OCI-LY1 (cell line): Measurements from ENCODE around the gene PRLR.

Experiments
- H2AFZ ChIP-seq: fragments of 200-600 bp; sonication (generic), shearing (Covaris generic); 2 replicates; pipeline ENCODE4 v1.6.0; 2014; ENCODE audit warnings: antibody characterized with exemption, mild to moderate bottlenecking, low read length
- H3F3A ChIP-seq: fragments of 200-600 bp; sonication (generic), shearing (Covaris generic); 2 replicates; pipeline ENCODE4 v1.6.0; 2014; ENCODE audit warnings: mild to moderate bottlenecking, antibody characterized with exemption, low read length, moderate library complexity; ENCODE audit not compliant: insufficient read depth
- H3K27ac ChIP-seq: fragments of 200-600 bp; sonication (generic); 2 replicates; pipeline ENCODE4 v1.5.1; 2014; ENCODE audit warnings: low read length, mixed run types, mild to moderate bottlenecking, low read depth; ENCODE audit not compliant: poor library complexity, severe bottlenecking
- H3K27me3 ChIP-seq: fragments of 200-600 bp; sonication (generic); 2 replicates; pipeline ENCODE4 v1.6.0; 2014; ENCODE audit warnings: antibody characterized with exemption, mild to moderate bottlenecking, low read length, moderate library complexity; ENCODE audit not compliant: insufficient read depth
- H3K36me3 ChIP-seq: fragments of 200-600 bp; sonication (generic); 2 replicates; pipeline ENCODE4 v1.6.1; 2014; ENCODE audit warnings: mild to moderate bottlenecking, antibody characterized with exemption, low read length, moderate library complexity, mixed read lengths; ENCODE audit not compliant: insufficient read depth
- H3K4me1 ChIP-seq: fragments of 200-600 bp; sonication (generic); 2 replicates; pipeline ENCODE4 v1.5.1; 2014; ENCODE audit warnings: mild to moderate bottlenecking, low read length, moderate library complexity; ENCODE audit not compliant: insufficient read depth, severe bottlenecking
- H3K4me2 ChIP-seq: fragments of 200-600 bp; sonication (generic), shearing (Covaris generic); 2 replicates; pipeline ENCODE4 v1.6.1; 2014; ENCODE audit warnings: low read length
- H3K4me3 ChIP-seq: fragments of 200-600 bp; sonication (generic); 2 replicates; pipeline ENCODE4 v1.5.1; 2014; ENCODE audit warnings: low read length, low read depth, mild to moderate bottlenecking, mixed read lengths; ENCODE audit not compliant: poor library complexity, severe bottlenecking
- H3K79me2 ChIP-seq: fragments of 200-600 bp; shearing (Covaris generic); 2 replicates; pipeline ENCODE4 v1.6.1; 2016; ENCODE audit warnings: mixed run types, low read length, mixed read lengths; ENCODE audit not compliant: insufficient read depth
- H3K9ac ChIP-seq: fragments of 200-600 bp; sonication (generic), shearing (Covaris generic); 2 replicates; pipeline ENCODE4 v1.6.1; 2014; ENCODE audit warnings: mild to moderate bottlenecking, low read length, mixed read lengths
- H3K9me2 ChIP-seq: fragments of 200-600 bp; sonication (generic), shearing (Covaris generic); 2 replicates; pipeline ENCODE4 v1.6.1; 2014; ENCODE audit warnings: low read depth, mild to moderate bottlenecking, low read length, mixed read lengths
- H3K9me3 ChIP-seq: fragments of 200-600 bp; shearing (Covaris generic); 2 replicates; pipeline ENCODE4 v1.6.1; 2014; ENCODE audit warnings: low read length, mixed read lengths
- H4K20me1 ChIP-seq: fragments of 200-600 bp; sonication (generic), shearing (Covaris generic); 2 replicates; pipeline ENCODE4 v1.6.0; 2016; ENCODE audit warnings: mild to moderate bottlenecking, low read length; ENCODE audit not compliant: insufficient read depth
- CTCF ChIP-seq: fragments of 200-600 bp; sonication (generic), shearing (Covaris generic); IDR thresholded peaks from 2 replicates; pipeline ENCODE4 v1.5.1; 2017; ENCODE audit warnings: mild to moderate bottlenecking, antibody characterized with exemption, low read length, moderate library complexity, mixed read lengths
- EZH2 ChIP-seq: fragments of 200-600 bp; sonication (generic), shearing (Covaris generic); IDR thresholded peaks from 2 replicates; pipeline ENCODE4 v1.8.0; 2017; ENCODE audit warnings: borderline replicate concordance, mixed run types, mild to moderate bottlenecking, antibody characterized with exemption, low read length, moderate library complexity, mixed read lengths

The PRLR gene

GRCh38 chr5:35124932-35125331 is 105.4 kb downstream of the PRLR start:
- no peak overlapping the region for H3K9ac ChIP-seq

DNA sequence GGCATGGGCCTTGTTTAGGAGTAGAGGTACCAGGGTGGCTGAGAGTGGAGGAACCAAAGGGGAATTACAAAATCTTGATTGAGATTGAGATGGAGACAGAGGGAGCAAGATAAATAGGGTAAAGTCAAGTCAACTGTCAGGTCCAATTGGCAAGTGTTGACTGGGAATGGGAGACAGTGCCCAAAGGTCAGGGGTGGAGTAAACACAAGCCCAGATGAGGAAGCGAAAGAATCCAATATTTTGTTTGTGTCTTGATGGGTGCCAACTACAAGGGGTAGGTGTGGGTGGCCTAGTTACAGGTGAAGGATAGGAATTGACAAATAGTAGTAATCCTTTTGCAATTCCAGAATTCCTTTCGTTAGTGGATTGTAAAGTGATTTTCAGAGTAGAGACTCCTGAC is 107.5 kb downstream of the PRLR start:
- Histone ChIP-seq H3K4me3 (no peak overlapping the region), H3K4me1 (no peaks in the 10 kb centered on the region), H3K36me3 (no peaks in the 10 kb centered on the region), H3K9me3 (no peaks in the 10 kb centered on the region), H3K27me3 (no peaks in the 10 kb centered on the region), H3K79me2 (no peaks in the 10 kb centered on the region), H3K27ac (no peak overlapping the region), H3K9ac (no peak overlapping the region), H3K9me2 (no peaks in the 10 kb centered on the region), H3K4me2 (no peak overlapping the region), H4K20me1 (no peaks in the 10 kb centered on the region), H2AFZ (no peak overlapping the region), H3F3A (no peaks in the 10 kb centered on the region)
- TF ChIP-seq EZH2 (no peak), CTCF (no peak)

More at GRCh38 chr5:35124932-35125331, 105.4 kb downstream of the PRLR start:
- Histone ChIP-seq H3K9me2 (no peaks in the 10 kb centered on the region), H3K36me3 (no peaks in the 10 kb centered on the region), H3K79me2 (no peaks in the 10 kb centered on the region), H3K4me3 (no peak overlapping the region), H2AFZ (no peak overlapping the region), H4K20me1 (no peaks in the 10 kb centered on the region), H3K4me2 (no peak overlapping the region), H3K27ac (no peak overlapping the region), H3K27me3 (no peaks in the 10 kb centered on the region), H3K4me1 (no peaks in the 10 kb centered on the region), H3F3A (no peaks in the 10 kb centered on the region), H3K9me3 (no peaks in the 10 kb centered on the region)
- TF ChIP-seq EZH2 (no peak), CTCF (no peak)

DNA sequence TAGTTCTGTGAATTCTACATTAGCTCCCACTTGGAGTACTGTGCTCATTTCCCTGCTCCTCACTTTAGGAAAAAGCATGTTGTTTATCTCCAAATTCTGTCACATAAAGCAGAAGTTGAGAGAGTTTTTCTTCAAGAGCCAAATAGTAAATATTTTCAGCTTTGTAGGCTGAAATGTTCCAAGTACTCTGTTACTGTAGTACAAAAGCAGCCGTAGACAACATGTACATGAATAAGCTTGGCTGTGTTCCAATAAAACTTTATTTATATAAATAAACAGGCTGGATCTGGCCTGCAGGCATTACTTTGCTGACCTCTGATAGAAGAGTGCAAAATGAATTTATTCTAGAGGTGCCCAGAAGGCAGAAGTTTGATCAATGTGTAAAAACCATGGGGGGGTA is 109.6 kb downstream of the PRLR start:
- Histone ChIP-seq H4K20me1 (no peaks in the 10 kb centered on the region), H3K9me2 (no peaks in the 10 kb centered on the region), H3F3A (no peaks in the 10 kb centered on the region), H2AFZ (no peak overlapping the region), H3K9me3 (no peaks in the 10 kb centered on the region), H3K36me3 (no peaks in the 10 kb centered on the region), H3K4me3 (no peak overlapping the region), H3K79me2 (no peaks in the 10 kb centered on the region), H3K27me3 (no peaks in the 10 kb centered on the region), H3K4me2 (no peak overlapping the region), H3K4me1 (no peaks in the 10 kb centered on the region), H3K9ac (no peak overlapping the region), H3K27ac (no peak overlapping the region)
- no peak for TF ChIP-seq EZH2
- TF ChIP-seq CTCF, result no peak
